ENCODE results near the gene CLCN1. TPM values are rescaled to one million over a fixed set of nuclear protein-coding genes. Genes with fewer than 3 reads are reported as not detected.

The CLCN1 gene
- total RNA-seq, 2 donors from 2014 or later = not detected

DNA sequence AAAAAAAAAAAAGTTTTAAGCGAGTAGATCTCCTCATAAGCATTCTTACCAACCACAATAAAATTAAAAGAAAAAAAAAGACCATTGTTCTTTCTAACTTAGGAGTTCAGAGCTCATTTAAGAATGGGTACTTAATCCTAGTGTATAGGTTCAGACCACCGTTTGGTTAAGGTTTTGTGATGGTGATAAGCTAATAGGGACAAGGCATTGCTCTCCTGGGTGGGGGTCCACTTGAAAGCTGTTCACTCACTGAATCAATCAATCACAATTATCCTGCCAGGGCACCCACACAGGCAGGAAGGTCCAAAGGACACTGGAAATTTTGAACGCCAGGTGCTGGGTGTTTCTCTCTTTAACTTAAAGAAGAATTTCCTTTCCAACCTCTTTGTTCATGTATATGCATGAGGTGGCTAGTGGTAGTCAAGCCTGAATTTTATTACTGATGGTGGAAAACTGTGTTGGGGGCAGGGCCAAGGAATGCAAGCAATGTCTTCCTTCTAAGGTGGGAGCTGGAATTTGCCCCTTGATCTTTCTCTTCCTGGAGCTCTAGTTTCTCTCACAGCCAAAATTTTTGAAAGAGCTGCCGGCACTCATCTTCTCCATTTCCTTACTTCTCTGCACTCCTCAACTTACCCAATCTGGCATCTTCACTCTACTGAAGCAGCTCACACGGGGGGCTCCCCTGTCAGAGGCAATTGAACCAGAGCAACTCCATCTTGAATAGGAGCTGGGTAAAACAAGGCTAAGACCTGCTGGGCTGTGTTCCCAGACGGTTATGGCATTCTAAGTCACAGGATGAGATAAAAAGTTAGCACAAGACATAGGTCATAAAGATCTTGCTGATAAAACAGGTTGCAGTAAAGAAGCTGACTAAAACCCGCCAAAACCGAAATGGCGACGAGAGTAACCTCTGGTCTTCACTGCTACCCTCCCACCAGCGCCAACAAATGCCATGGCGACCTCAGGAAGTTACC lies 54.1 kb downstream of the CLCN1 start:
- TF ChIP-seq CTCF (IDR thresholded peaks at IDR 0.05) = no peak
- DNase-seq (ENCODE audit: low spot score) = no peak

GRCh38 chr7:143372070-143372469 lies 56.2 kb downstream of the CLCN1 start:
- H3K27me3 ChIP-seq = no peaks in the 10 kb centered on the region
- H3K36me3 ChIP-seq = no peaks in the 10 kb centered on the region
- no peaks in the 10 kb centered on the region for H3K9me3 ChIP-seq
- H3K27ac ChIP-seq = no peak overlapping the region
- no peak overlapping the region for H3K4me3 ChIP-seq
- DNase-seq (ENCODE audit: low spot score) = no peak
- TF ChIP-seq CTCF (IDR thresholded peaks at IDR 0.05) = peak in 1 of 2 donors; percentile 45
- peaks cover 0 to 7% of the 10 kb centered on the region in 2 donors for H3K4me1 ChIP-seq

More for the DNA sequence above, 54.1 kb downstream of the CLCN1 start:
- no peaks in the 10 kb centered on the region for H3K27me3 ChIP-seq
- H3K4me1 ChIP-seq = peaks cover 0 to 7% of the 10 kb centered on the region in 2 donors
- H3K4me3 ChIP-seq = no peak overlapping the region
- no peak overlapping the region for H3K27ac ChIP-seq
- H3K36me3 ChIP-seq = no peaks in the 10 kb centered on the region
- no peaks in the 10 kb centered on the region for H3K9me3 ChIP-seq

DNA sequence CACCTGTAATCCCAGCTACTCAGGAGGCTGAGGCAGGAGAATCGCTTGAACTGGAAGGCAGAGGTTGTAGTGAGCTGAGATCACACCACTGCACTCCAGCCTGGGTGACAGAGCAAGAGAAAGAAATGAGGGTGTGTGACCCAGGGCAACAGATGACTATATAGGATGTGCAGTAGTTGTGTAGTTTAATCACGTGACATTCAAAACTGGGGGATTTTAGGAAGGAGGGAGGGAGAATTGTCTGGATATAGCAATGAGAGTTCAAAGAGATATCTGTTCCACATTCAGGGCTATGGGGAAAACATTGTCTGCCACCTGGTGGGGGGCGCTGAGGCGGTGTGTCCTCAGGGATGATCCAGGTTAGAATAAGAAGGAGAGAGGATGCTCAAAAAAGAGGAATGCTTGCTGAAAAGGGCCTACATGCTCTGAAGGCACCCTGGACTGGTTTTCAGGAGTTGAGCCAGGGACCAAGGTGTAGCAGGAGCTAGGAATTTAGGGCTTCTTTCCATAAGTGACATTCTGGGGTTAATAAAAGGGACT lies 57.4 kb downstream of the CLCN1 start:
- Histone ChIP-seq H3K27me3 (no peaks in the 10 kb centered on the region), H3K36me3 (no peaks in the 10 kb centered on the region), H3K4me3 (no peak overlapping the region), H3K9me3 (no peaks in the 10 kb centered on the region), H3K4me1 (peaks cover 0 to 7% of the 10 kb centered on the region in 2 donors), H3K27ac (no peak overlapping the region)
- TF ChIP-seq CTCF (IDR thresholded peaks at IDR 0.05) = no peak
- no peak for DNase-seq (ENCODE audit: low spot score)

DNA sequence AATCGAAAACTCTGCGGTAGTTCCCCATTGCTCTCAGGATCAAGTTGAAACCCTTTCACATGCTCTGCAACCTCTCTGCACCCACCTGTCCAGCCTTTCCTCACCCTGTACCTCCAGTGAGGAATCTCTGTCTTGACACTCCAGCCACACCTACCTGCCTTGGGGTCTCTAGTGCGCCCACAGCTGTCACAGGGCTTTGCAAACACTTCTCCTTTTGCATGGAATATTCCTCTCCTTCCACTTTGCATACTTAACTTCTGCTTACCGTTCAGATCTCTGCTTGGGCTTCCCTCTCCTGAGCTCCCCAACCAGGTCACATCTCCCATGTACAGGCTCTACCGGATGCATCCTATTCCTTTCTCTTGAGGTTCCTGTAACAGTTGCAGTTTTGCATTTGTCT lies 58.6 kb downstream of the CLCN1 start:
- TF ChIP-seq CTCF (IDR thresholded peaks at IDR 0.05) = no peak
- Histone ChIP-seq H3K27ac (no peak overlapping the region), H3K27me3 (no peaks in the 10 kb centered on the region), H3K36me3 (no peaks in the 10 kb centered on the region), H3K9me3 (no peaks in the 10 kb centered on the region), H3K4me3 (no peak overlapping the region), H3K4me1 (peaks cover 0 to 15% of the 10 kb centered on the region in 2 donors)
- DNase-seq (ENCODE audit: low spot score) = no peak

DNA sequence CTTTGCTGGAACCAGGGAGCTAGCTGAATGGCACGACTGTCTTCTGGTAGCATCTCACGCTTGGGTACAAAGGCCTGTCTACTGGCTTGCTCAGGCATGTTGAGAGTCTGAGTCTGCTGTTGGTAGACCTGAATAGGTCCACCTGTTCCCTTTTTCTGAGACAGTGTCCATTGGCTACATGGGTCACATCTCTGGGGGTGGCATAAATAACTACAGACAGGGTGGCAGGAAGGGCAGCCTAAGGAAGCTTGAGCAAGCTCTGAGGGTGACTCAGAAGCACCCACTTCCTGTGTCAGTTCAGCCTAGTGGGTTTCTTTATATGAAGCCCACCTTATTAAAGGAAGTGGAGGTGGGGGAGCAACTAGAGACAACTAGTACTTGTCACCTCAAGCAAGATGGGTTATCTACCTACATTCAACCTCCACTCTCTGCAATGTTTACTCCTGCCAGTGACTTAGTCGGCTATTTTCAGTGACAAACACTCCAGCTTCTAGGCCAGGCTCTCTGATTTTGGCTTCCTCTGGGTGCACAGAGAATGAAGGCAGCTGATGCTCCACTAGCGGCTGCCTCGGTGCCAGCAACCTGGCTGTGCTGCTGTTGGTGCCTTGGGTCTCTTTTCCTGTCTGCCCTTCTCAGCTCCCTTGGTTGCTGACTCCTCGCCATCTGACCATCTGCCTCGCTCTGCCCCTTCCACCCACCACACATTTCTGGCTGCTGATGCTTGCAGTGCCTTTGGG lies 59.6 kb downstream of the CLCN1 start:
- Histone ChIP-seq H3K27me3 (no peaks in the 10 kb centered on the region), H3K9me3 (no peaks in the 10 kb centered on the region), H3K4me3 (no peak overlapping the region), H3K4me1 (peaks cover 0 to 20% of the 10 kb centered on the region in 2 donors), H3K36me3 (no peaks in the 10 kb centered on the region), H3K27ac (no peak overlapping the region)
- TF ChIP-seq CTCF (IDR thresholded peaks at IDR 0.05) = no peak
- no peak for DNase-seq (ENCODE audit: low spot score)
